Stimulated activated CD8-positive, alpha-beta memory T cell treated with anti-CD3 and anti-CD28 coated beads, Interleukin-15, amount 100 ng/mL, for 24 hours (primary cell): ENCODE measurements around the gene TGFBI.

Experiments
- DNase-seq: peaks from one replicate; pipeline ENCODE4 v3.0.0-alpha.2; 2020; ENCODE audit warnings: low read depth

Gene TGFBI

GRCh38 chr5:136046246-136046645 is 17.5 kb downstream of the TGFBI start:
- no peak for DNase-seq

DNA sequence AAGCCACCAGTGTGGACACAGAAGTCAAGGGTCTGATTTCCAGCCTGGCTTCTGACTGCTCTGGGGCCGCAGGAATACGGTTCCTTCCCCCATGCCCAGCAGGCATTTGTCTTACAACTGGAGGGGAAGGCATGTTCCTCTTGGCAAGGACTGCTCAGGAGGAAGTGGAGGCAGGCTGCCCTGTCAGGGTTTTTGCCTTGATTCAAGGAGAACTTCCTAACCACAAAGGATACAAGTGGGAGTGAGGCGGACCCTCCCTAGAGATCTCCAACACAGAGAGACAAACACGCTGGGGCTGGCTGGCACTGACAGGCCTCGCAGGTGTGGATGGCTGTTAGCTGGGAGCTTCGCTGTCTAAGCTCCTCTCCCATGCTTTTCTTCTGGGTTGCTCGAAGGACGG is 19.1 kb downstream of the TGFBI start:
- no peak for DNase-seq

DNA sequence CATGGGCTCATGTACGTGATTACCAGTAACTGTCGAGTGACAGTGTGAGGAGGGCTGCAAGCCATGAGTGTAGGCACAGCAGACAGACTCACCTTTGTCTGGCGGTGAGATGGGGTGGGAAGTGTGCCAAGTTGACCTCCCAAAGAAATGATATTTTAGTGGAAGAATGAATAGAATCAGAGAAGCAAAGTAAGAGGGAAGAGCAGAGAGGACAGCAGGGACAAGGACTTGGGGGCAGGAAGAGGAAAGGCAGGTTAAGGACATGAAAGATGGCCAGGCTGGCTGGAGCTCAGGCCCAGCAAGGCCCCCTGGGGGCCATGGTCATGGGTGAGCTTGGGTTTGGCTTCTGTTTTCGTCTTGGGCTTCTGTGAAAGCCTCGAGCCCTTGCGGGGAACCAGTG is 20.2 kb downstream of the TGFBI start:
- DNase-seq, result no peak

- no peak for DNase-seq
These were observed 22.9 kb downstream of the TGFBI start for GRCh38 chr5:136051486-136052220.

GRCh38 chr5:136052692-136053335 is 24.0 kb downstream of the TGFBI start:
- DNase-seq, result no peak

DNA sequence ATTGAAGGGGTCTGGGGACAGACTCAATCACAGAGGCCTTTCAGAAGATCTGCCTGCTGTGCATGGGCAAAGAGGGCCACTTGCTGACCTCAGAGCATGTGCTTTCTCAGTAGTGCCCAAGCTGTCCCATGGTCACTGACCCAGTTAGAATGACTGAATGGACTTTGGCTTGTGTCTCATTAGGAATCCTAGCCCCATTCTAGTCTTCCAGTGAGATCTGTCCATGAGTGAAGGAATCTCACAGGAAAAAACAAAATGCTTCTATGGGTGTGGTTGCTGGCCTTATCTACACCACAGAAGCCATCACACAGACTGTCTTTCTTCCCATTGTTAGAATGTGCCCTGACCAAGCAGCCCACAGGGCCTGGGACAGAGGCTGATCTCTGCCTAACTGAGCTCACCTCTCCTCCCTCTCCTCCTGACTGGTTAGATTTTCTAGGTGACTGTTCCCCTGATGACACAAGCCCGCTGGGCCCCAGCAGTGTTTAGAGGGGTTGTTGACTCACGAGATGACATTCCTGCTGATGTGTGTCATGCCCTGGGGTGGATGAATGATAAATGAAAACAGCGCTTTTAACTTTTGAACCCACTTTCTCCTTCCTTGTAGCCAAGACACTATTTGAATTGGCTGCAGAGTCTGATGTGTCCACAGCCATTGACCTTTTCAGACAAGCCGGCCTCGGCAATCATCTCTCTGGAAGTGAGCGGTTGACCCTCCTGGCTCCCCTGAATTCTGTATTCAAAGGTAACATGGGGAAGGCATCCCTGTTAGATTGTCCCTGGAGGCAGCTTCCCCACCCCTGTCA is 24.8 kb downstream of the TGFBI start:
- DNase-seq, result no peak

GRCh38 chr5:136054142-136055019 is 25.6 kb downstream of the TGFBI start:
- DNase-seq, result no peak

DNA sequence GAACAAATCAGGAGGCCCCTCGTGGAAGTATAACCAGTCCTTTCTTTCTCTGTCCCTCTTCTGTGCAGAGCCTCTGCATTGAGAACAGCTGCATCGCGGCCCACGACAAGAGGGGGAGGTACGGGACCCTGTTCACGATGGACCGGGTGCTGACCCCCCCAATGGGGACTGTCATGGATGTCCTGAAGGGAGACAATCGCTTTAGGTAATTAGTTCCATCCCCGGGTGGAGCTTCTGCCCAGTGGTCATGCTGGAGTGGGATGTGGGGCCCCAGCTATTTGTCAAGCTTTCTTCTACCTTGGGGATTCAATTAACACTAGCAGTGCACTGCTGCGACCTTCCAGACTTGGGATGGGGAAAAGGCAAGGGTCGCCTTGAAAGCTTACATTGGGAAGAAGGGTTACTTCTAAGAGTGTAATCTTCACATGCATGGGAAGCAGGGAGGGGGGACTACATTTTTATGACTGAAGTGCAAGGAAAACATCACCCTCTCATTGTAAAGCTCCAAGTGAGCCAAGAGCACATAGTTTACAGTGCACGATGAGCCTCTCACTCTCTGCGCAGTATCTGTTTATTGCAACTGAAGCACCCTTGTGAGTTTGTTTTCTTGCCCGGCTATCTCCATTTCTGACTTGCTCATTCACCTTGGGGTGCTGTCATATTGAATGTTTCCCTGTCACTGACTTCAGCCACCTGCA is 27.0 kb downstream of the TGFBI start:
- no peak for DNase-seq

GRCh38 chr5:136056336-136056735 is 27.5 kb downstream of the TGFBI start:
- no peak for DNase-seq

GRCh38 chr5:136056771-136057335 is 28.1 kb downstream of the TGFBI start:
- no peak for DNase-seq

GRCh38 chr5:136057401-136058038 is 28.7 kb downstream of the TGFBI start:
- DNase-seq, result no peak

- no peak for DNase-seq
These were observed 29.5 kb downstream of the TGFBI start for GRCh38 chr5:136058039-136058971.

- DNase-seq, result no peak
These were observed 30.2 kb downstream of the TGFBI start for GRCh38 chr5:136058972-136059354.

DNA sequence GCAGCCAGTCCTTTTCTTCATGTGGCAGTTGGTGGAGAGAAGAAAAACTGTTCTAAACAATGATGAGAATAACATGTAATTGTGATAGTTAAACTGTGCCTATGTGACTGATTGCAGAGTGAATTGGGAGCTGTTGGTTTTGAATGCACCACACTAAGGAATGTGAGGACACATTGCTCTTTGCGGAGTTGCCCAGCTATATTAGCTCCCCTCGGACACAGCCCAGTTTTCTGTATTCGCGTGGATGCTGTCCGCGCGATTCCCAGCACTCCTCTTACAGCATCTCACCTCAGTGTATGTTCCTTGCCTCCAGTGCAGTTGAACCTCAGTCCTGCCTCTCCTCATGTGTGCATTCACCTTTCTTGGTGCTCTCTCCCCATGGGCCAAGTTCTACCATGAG is 32.2 kb downstream of the TGFBI start:
- no peak for DNase-seq

DNA sequence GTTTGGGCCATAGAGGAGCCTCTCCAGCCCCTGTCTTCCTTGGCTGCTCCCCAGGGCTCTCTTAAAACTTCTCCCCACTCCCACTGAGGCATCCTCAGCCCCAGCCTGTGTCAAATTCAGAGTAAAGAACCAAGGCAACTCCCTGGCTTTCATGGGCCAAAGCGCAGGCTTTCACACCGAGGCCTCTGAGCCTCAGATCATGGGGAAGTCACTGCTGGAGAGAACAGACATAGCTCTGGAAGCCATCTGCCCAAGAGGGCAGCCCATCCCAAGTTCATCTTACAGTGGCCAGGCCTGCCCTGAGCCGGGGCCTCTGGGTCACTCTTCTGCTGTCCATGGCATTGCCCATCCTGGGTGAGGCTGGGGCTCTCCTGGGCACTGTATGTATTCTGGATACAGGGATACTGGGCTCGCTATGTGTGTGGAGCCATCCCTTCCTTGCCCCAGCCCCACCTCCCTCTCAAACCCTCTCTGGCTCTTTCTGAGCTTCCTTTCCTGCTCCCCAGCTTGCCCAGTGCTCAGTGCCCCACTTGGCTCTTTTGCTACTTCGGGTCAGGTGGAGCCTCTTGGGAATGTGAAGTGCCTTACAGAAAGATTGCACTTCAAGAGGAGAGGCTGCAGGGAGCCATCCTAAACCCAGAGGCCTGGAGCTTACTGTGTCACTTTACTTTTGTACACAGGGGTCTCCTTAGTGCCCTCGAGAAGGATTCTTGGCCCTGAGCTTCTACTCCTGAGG is 33.0 kb downstream of the TGFBI start:
- DNase-seq, result no peak

DNA sequence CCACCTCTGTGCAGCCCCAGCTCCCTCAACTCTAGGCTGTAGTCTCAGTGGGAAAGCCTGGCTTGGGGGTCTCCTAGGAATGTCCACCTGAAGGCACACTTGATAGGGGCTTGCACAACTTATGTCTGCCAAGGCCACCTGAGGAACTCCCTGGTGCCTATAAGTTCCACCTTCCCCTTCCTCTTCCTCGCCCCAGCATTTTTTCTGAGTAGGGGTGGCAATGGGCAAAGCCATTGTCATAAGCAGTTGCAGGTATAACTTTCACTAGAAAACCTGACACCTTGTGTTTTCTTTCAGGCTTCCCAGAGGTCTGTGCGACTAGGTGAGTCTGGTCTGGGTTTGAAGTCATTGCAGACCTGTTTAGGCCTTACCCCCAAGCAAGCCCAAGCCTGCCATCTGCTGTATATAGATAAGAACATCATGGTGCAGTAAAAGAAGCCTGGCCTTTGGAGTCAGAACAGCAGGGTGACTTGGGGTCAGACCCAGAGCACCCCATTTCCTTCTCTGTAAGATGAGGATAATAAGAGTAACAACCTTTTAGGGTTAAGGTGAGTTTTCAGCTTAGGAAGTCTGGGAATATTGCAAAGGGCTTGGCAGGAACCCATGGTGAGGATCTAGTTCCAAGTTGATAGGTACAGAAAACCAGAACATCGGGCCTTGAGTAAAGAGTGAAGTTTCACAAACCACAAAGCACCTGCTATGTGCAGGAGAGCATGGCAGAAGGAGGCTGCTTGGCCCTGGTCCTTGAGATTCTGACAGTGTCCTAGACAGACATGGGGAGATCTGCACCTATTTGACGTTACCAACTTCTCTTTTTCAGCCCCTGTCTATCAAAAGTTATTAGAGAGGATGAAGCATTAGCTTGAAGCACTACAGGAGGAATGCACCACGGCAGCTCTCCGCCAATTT is 33.8 kb downstream of the TGFBI start:
- DNase-seq, result no peak

DNA sequence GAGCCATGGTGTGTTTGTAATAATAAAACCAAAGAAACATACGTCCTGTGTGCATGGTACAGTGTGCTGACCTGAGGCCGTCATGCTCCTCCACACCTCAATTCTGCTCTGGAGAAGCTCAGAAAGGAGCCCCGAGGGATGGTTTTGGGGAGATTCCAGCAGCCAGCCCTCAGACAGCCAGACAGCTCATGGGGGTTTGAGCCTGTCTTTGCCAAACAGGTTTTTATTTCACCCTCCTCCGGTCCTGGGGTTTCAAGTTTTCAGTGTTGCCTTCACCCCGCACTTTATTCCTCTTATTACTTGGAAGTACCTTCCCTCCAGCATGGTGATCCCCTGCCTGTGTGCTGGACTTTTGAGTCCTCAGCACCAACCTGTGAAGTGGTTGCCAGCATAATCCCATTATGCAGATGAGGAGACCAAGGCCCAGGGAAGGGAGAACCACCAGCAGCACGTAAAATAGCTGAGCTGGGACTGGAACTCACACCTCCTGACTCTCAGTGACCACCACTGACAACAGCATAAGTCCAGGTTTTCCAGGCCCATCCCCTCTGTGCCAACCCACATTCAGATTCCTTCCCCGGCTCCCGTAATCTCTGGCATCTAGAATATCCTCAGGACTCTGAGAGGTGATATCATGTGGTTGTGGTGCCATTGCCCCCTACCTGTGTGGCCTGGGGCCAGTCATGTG is 35.1 kb downstream of the TGFBI start:
- no peak for DNase-seq
